HG03442 (cell line): ENCODE data around the gene BCAS3.
"Not testable (repeated sequence)": the region's sequence is repeated elsewhere in the genome, so short reads cannot be mapped to it uniquely, and the experiment has no call there.

Experiments
- ATAC-seq: cut with Tn5 transposase; IDR thresholded peaks from one replicate; pipeline ENCODE4 v1.9.1; 2021; ENCODE audit warnings: mild to moderate bottlenecking, moderate library complexity; ENCODE audit not compliant: unreplicated experiment

BCAS3 gene

DNA sequence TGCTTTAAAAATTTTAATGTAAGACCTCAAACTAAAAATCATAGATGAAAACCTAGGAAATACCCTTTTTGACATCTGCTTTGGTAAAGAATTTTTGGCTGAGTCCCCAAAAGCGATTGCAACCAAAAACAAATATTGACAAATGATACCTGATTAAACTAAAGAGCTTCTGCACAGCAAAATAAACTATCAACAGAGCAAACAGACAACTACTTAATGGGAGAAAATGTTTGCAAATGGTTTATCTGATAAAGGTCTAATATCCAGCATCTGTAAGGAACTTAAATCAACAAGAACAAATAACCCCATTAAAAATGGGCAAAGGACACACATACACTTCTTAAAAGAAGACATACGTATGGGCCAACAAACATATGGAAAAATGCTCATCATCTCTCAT lies 242.5 kb downstream of the BCAS3 start:
- ATAC-seq: no peak

GRCh38 chr17:60923000-60923399 lies 245.3 kb downstream of the BCAS3 start:
- ATAC-seq: no peak

DNA sequence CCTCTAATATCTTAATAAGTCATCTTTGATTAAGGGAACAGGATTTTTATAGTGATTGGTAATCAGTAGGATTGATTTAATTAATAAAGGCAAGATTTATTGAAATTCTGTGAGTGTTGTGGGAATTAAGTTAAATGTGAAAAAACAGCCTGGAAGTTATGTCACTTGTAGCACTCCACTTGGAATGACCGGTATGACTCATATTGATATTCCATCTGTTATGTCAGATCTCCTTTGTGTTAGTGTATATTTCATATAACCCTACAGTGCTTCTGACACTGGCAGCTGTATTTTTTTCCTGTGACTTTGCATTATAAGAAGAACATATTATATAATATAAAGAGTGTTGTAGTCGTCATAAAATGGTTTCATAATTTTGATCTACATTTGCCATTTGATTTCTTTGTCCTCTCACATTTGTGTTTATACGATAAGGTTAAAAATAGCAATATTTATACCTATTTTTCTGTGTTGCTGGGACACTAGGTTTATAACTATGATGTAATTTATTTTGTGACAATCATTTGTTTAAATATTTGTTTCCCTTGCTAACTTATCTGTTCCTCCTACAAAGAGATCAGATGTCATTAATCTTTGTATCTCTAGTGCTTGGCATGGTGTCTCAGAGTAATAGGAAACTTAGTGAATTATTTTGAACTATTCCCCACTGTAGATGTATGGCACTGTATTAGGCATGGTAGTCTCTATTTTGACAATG lies 249.0 kb downstream of the BCAS3 start:
- no peak for ATAC-seq

- no peak for ATAC-seq
These were observed 256.1 kb downstream of the BCAS3 start for GRCh38 chr17:60933739-60934138.

- ATAC-seq: no peak
These were observed 257.1 kb downstream of the BCAS3 start for GRCh38 chr17:60934723-60935122.

DNA sequence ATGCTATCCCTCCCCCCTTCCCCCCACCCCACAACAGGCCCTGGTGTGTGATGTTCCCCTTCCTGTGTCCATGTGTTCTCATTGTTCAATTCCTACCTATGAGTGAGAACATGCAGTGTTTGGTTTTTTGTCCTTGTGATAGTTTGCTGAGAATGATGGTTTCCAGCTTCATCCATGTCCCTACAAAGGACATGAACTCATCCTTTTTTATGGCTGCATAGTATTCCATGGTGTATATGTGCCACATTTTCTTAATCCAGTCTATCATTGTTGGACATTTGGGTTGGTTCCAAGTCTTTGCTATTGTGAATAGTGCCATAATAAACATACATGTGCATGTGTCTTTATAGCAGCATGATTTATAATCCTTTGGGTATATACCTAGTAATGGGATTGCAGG lies 258.3 kb downstream of the BCAS3 start:
- not testable (repeated sequence) for ATAC-seq

GRCh38 chr17:60939318-60939717 lies 261.7 kb downstream of the BCAS3 start:
- no peak for ATAC-seq

DNA sequence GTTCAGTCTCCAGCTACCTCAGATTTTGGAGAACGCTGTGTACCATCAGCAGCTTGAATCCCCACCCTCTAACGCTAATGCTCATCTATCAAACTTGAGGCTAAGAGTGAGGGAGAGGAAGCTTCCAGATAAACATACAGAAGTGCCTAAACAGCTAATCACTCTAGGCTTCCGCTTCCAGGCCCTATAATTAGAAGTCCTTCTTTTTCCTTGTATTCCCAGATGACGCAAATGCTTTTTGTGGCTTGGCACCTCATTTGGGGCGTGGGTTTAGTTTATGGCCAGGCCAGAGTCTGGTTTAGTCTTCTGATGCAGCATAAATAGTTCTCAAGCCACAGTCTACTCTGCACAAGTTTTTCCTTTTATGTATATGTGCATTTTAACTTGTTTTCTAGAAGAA lies 263.4 kb downstream of the BCAS3 start:
- no peak for ATAC-seq

GRCh38 chr17:60941571-60941970 lies 263.9 kb downstream of the BCAS3 start:
- no peak for ATAC-seq

DNA sequence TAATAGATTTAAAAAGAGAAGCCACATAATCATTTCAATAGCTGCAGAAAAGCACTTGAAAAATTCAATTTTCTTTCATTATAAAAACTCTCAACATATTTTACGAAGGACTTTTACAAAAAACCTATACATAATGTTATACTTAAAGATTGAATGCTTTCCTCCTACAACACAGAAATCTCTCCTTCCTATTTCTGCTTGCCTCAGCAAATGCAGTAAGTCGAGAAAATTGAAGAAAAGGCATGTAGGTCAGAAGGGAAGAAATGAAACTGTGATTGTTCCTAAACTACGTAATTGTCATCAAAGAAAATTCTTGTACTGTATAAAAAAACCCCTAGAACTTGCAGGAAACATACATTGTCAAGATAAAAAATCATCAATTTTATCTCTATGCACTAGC lies 267.1 kb downstream of the BCAS3 start:
- ATAC-seq: no peak

- no peak for ATAC-seq
These were observed 269.4 kb downstream of the BCAS3 start for GRCh38 chr17:60947100-60947499.

DNA sequence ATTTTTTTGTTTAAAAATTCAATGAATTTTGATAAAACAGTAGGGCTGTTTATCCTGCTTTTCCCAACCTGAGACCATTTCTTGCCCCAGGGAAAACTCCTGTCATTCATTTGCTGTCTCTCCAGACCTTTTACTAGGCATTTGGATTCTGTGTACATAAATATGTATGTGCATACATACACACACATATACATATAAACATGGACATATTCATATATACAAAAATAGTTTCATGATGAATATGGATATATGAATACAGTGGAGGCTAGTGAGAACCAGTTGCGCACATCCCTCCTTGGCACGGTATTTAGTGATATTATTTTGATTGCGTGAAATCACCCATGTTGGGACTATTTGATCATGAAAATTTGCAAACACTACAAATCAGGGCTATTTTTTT lies 269.9 kb downstream of the BCAS3 start:
- ATAC-seq: no peak

GRCh38 chr17:60952747-60953146 lies 275.1 kb downstream of the BCAS3 start:
- ATAC-seq: no peak

GRCh38 chr17:60959011-60959410 lies 281.4 kb downstream of the BCAS3 start:
- ATAC-seq: no peak

- ATAC-seq: no peak
These were observed 282.0 kb downstream of the BCAS3 start for GRCh38 chr17:60959696-60960095.

GRCh38 chr17:60960398-60961065 lies 282.9 kb downstream of the BCAS3 start:
- no peak for ATAC-seq

- no peak for ATAC-seq
These were observed 286.5 kb downstream of the BCAS3 start for GRCh38 chr17:60964160-60964559.

DNA sequence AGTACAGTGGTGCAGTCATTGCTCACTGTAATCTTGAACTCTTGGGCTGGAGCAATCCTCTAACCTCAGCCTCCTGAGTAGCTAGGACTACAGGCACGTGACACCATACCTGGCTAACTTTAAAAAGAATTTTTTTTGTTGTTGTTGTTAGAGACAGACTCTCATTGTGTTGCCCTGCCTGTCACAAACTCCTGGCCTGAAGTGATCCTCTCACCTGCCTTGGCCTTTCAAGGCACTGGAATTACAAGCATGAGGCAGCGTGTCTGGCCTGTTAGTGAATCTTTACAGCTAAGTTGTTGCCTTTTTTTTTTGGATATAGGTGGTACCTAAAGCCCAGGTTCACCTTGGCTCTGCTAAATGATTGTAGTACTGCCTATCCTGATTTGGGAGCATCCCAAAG lies 290.6 kb downstream of the BCAS3 start:
- ATAC-seq: no peak

DNA sequence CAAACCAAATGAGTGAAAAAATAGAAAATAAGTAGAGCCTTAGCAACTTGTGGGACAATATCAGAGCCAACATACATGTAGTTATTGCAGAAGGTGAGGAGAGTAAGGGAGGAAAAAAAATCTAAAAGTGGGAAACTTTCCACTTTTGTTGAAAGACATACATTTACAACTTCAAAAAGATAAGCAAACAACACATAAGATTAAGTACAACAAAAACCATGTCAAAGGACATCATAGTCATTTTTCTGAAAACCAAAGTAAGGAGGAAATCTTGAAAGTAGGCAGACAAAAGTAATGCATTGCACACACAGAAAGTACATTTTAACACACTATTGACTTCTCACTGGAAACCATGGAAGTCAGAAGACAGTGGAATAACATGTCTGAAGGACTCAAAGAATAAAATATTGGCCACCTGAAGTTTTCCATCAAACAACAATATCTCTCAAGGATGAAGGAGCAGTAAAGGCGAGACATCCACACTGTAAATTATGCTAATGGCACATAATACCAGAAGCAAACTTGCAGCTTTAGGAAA lies 291.9 kb downstream of the BCAS3 start:
- no peak for ATAC-seq

GRCh38 chr17:60970741-60971140 lies 293.1 kb downstream of the BCAS3 start:
- no peak for ATAC-seq

GRCh38 chr17:60971515-60972369 lies 294.1 kb downstream of the BCAS3 start:
- ATAC-seq: no peak
